HG03103 (cell line): ENCODE data around the gene KIAA0825.

ENCODE experiments used
- ATAC-seq: cut with Tn5 transposase; IDR thresholded peaks from one replicate; pipeline ENCODE4 v1.9.1; 2021; ENCODE audit warnings: low read depth; ENCODE audit not compliant: unreplicated experiment

KIAA0825 gene

DNA sequence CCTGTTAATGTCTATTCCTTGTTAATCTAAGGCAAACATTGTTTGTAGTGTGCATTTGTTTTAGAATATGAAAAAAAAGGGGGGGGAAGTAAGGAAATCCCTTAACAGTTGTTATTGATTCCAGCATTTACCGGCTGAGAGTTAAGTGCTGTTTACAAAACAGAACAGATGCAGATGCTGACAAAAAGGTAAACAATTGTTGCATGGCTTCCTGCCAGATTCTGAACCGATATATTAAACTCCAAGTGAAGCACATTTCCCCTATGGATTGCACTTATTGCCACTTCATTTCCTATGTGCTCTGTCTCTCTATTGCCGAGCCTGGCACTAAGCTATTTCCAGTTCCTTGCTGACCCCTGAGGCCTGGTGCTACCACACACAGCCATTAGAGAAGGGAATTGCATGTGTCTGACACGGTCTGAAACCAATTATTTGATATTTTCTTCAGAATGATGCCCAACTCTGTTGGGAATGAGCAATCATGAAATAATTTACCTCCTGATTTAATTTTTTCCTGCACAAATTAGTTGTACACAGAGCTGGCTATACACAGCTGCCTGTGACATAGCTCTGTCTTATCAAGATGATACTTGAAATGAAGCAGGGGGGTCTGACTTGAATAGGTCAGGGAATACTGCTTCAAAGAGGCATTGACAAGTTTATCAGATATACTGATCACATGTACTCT, 109.8 kb downstream of the KIAA0825 start:
- ATAC-seq, result no peak

DNA sequence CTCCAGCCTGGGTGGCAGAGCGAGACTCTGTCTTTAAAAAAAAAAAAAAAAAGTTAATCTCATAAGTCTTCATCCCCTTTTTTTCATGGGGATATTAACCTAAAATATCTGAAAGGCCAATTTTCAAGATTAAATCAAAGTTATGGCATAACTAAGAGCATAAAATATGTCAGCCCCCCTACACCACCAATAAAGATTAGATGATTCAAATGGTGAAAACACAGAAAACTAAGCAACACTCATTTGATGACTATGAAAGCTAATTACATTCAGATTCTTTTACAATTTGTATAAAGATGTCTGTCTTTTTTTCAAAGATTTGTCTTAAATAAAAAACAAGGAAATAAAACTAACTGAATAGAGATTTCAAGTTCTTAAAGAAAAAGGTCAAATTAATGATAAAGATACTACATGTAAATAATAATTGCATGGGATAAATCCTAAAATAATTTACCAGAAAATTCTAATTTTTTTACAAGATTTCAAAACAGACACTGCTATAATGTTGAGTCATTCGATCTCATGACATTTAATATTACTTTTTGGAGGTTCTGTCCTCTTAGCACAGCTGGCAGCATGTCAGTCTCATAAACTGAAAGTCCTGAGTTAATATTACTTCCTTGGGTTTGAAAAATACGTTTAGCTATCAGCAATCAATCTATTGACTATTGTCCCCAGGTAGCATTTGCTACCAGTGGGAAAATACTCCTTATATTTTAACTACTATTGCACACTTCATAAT, 112.9 kb downstream of the KIAA0825 start:
- no peak for ATAC-seq

DNA sequence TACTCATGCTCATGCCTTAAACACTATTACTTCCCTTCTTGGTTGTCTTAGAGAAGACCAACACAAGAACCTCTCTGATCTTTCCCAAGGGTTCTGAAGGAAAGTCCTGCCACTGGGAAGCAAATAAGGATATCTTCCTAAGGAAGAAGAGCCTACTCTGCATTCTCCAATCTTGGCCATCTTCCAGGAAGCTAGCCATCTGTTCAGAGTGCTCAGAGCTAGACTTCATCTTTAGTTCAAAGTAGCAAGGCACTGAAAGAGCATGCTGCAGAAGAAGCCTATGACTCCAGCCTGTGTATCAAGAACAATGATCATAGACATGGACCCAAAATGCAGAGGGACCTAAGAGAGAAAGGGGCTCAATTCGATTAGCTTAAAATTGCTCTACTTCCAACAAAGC, 114.7 kb downstream of the KIAA0825 start:
- no peak for ATAC-seq

DNA sequence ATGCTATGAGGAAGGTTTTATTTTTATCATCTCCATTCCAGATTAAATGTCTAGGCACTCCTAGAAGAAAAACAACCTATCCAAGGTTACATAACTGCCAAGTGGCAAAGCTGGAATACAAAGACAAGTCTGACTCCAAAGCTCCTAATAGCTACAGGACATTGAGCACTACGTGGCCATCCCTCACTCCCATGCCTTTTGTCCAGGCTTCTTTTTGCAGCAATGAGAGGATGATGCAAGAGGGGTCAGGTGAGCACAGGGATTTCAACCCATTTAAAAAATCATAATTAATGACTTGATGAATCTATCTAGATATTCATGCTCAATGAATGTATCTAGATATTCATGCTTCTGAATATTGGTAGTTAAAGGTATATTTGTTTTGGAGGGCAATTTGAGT, 117.0 kb downstream of the KIAA0825 start:
- ATAC-seq, result no peak

DNA sequence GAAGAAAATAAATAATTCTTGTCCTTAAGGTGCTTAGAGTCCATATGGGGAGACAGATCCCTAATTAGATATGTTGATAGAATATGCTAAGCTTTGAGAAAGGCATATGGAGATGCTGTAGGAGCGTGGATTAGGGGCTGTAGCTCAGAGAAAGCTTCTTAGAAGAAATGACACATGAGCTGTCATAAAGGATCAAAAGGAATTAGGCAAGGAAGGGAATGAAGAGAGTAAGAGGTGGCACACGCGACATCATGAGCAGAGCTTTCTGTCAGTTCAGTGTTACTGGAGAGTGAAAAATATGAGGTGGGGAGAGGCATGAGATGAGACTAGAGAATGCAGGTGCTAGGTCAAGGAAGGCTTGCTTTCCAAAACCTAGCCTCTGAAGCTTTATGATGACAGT, 118.6 kb downstream of the KIAA0825 start:
- no peak for ATAC-seq

DNA sequence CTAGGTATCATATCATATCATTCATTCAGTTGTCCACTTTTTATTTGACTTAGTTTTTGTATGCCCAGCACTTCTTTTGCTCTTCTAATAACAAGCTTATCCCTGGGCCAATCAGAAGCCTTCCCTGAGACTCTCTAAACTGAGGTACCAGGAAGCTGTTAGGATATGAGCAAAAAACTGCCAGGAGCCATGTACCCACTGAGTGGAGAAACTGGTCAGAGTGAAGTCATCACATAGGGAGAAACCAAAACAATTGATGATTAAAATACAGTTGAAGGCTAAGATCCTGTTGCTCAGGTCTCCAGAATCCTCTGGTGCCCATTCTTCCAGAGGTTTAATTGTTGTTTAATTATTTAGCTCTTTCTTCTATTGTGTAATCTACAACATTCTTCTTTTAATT, 120.2 kb downstream of the KIAA0825 start:
- ATAC-seq, result no peak

DNA sequence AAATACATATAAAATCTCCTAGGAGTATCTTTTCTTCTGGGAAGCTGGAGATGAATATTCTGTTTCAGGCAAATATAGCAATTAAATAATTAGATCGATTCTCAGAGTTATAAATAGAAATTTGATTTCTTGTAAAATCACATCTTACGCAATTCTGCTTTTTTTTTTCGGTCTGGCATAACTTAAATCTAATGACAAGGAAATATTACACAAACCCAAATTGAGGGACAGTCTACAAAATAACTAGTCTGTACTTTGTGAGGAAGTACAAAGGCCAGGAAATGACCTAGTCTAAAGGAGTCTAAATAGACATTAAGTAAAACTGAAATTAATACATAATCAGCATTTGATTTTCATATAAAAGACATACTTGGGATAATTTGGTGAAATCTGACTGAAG, 133.3 kb downstream of the KIAA0825 start:
- no peak for ATAC-seq

DNA sequence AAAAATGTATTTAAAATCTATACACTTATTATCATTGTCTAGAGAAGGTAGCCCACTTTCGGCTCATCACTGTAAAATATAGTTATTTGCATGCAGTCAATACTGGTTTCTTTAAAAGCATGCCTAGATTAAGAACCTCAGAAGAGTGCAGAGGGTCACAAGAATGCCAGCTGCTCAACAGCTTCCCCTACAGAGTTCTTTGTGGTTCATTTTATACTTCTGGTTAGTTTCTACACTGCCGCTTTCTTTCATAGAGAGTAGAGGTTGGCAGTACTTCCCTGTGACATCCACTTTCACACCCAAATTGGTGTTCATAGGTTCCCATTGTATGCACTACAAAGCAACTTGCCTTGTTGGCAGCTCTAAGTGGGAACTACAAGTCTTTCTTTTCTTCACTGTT, 137.3 kb downstream of the KIAA0825 start:
- ATAC-seq, result no peak

DNA sequence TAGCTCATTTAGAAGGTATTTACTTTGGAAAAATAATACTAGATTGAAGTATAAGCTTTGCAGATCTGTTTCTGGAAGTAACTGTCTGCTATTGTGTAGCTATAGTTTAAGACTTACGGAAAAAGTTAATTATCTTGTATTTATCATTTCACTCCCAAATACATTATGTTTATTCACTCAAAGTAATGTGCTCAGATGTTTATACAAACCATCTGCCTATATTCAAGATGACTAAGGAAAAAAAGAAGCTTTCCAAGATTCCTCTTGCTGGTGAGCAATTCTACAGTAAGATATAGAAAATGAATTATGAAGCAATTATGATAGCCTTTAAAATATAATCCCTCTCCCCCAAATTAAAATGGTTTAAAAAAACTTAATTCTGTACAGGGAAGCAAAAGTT, 137.9 kb downstream of the KIAA0825 start:
- ATAC-seq, result no peak

DNA sequence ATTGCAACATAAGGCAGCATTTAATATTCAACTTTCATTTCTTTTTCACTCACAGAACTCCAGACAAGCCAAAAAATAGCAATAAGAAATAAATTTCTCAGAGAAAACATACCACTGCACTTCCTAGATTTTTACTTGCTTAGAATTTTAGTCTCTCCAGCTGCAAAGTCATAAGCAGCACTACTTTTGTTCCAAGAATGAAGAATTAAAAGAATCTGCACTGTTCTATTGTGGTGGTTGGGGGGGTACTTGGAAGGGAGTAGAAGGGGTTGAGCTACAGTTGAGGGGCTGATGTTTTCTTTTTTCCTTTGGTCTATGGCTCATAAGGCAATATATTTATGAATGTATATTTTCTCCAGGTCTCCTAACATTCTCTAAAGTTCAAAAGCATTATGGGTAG, 144.5 kb downstream of the KIAA0825 start:
- no peak for ATAC-seq

DNA sequence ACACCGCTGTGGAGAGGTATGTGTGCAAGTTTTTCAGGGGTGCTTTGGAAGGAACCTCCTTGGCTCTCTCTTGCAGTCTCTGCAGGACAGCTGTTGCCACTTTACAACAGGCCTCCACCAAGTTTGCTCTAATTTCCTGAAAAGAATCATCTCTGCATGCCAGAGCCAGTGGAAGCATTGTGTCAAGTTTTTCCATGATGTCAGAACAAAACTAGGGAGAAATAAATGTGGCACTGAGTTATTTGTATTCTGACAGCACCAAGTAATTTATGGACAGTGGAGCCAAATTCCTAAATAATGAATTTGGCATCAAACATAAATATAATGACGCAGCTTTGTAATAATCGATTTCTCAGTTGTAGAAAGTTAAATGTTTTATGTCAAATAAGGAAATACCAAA, 146.9 kb downstream of the KIAA0825 start:
- ATAC-seq, result no peak

DNA sequence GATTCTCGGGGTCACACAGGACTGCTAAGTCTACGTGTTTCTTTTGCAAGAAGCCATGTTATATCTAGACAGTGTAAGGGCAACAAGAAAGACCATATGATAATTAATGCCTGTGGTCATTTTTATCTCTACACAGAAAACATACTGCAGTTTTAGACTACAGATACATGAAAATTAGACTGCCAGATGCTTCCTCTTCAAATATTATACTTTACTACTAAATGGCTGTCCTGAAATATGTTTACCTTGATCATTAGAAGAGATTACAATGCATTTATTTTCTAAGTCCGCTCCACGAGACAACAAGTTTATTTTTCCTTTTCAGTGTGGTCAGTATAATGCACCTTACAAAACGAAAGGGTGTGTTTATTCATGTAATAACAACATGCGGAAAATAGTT, 147.6 kb downstream of the KIAA0825 start:
- no peak for ATAC-seq

DNA sequence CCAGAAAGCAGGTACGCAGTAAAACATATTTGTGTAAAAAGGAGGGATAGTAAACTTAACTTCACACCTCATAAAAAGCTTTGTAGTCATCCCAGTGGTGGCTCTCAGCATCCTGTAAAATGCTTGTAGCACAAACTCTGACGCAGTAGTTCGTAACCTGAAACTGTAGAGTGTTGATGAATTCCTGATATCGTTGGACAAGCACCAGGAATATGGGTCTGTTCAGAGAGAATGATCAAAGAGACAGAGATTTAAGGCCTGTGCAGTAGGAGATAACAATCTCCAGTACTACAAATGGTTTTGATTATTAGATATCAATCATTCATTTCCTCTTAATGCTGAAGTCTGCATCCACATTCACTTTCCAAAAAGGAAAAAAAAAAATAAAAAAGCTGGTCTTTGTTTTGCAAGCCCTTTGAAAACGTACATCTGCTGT, 148.5 kb downstream of the KIAA0825 start:
- no peak for ATAC-seq

DNA sequence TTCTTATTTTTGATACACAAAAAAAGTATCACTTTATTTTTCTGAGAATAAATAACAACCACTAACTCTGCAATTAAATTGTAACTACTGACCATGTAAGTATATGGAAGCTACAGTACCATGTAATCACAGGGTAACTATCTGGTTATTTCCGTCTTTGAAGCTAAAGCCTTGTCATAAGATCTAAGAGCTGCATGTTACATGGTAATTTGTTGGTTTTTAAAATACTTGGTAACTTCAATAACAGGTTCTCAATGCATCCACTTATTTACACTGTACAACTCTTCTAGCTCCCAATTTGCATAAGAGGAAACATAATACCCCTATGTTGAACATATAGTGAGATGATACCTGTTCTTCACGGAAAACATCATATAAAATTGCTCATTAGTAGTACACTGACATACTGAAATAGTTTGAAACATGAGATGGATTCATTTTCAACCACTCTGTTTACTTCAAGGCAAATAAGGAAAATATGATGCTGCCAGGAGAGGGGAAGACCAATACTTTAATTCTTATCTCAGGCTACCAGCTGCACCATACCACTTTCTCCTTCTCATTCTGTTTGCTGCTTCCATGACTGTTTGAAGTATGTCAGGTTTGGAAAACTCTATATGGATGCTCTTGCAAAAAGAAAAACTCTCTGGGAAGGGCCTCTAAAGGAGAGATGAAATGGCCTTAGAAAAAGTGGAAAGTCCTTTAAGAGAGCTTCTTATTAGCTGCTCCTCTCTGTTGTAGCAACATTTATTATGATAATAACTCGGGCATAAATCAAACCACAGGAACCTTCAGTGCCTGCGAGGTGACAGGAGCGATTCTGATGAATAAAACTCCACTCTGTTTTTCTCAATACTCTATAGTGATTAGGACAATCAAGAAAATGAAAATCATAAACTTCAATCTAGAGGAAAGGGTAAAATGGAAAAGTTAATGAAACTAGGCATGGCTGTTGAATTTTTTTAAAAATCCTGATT, 150.2 kb downstream of the KIAA0825 start:
- no peak for ATAC-seq

DNA sequence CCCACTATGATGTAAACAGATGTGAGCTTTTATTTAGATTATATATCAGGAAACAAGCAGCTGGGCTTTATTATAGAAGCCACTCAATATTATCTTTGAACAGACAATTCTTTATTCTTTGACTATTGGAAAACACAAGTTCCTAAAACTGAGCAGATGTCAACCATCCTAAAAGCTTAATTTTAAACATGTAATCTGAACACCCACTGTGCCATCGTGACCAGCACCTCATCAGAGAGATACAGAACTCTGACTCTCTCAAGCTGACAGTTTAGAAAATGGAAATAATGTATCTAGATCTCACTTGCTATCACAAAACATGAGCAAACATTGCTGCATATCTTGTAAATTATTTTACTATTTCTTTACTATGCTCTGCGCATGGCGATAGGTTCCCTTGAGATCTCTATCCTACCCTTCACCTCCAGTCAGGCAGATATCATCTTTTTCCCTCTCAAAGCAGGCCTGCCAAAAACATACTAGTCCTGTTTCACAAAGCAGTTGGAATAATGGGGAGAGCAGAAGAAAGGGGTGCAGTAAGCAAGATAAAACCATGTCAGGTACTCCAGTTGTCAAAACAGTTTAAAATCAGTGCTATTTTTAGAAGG, 151.0 kb downstream of the KIAA0825 start:
- no peak for ATAC-seq

DNA sequence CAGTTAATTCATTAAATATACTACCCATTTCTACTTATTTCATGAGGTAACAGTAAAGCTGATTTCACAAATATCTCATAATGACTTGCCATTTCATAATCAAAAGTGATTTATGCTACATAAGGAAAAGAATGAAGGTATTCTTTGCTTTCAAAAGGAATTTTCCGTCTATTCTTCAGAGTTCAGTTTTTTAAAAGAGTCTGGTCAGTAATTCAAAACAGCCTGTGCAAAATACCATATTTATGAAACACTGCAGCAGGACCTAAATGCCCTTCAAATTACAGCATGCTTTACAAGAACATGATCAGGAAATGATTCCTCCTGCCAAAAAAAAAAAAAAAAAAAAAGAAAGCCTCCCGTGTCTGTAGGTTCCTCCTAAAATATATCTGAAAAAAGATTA, 154.7 kb downstream of the KIAA0825 start:
- ATAC-seq, result no peak

DNA sequence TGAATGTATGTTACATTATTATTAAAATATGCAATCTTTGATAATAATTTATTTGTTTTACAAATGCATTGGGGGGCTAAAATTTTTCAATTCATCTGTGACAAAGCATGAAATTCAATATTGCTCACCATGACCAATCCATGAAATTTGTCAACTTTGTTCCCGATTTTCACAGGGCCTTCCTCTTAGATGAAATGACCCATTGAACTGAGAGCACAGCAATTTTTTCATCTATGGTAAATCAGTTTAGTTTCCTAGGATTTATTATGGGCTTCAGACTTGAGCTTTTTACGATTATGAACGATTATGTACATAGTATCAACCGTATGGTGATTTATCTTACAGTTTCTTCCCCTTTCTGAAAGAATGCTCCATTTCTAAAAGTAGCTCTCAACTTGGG, 157.3 kb downstream of the KIAA0825 start:
- ATAC-seq, result no peak

DNA sequence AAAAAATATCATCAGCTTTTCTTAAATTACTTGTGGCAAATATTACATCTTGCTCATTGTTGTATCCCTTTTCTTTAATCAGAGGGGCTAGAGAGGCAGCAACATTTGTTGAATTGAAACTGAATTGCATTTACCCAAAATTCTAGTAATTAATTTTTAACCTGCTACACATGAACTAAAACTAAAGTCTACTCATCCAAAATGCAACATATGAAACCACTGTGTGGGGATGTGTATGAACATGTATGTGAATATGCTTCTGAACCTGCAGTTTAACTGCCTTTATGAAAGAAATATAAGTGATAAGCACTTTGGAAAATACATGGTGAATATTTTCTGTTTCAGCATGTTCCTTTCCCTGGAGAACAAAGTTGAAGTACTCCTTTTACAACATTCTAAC, 158.5 kb downstream of the KIAA0825 start:
- ATAC-seq, result no peak

DNA sequence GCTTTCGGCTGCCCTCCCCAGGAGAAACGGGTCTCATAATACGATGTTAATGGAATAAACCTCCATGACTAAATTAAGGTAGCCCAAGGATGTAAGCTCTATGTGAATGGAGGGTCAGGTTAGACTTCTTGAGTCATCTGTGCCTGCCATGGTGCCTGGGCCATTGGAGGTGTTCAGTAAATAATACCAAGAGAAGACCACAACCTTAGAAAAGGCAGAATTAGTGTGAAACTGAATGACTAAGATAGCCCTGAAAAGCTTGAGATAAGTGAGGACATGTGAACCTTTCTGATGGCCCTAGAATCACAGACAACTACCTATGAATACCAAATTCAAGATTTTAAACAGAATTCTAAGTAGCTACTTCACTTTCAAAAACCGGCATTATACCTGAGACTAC, 160.6 kb downstream of the KIAA0825 start:
- no peak for ATAC-seq

DNA sequence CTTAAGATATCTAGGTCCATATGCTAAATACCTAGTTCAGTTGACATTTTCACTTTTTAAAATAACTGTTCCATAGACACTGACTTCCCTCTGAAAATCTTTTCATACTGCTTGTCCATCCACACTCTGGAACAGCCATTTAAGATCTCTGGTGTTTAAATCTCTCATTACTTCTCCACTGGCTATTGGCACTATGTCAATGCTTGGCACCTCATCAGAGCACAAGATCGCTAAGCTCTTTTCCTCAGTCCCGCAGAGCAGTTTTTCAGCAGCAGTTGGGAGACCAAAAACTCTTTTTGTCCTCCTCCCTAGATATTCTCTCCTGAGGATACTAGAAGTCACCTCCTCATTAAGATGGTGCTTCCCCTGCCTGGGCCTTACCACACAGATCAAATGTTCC, 172.7 kb downstream of the KIAA0825 start:
- ATAC-seq, result no peak

DNA sequence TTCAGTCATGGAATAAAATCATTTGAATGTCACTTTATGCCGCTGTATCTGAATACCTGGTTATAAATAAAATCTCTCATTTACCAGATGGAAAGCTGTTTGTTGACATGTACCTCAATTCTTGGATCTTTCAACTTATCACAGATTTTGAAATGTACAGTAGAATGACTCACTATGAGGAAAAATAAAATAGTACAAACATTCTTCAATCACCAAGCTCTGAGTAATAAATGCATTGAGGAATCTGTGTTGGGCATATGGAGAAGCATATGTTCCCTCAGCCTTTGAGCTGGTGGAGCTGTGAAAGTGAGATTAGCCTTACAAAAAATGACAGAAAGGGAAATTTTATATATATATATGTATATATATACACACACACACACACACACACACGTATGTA, 175.4 kb downstream of the KIAA0825 start:
- no peak for ATAC-seq
